Caco-2 (cell line): ENCODE measurements around the gene ATP2B1. TPM values are rescaled to one million over a fixed set of nuclear protein-coding genes. Genes with fewer than 3 reads are reported as not detected.

Source experiments
- BruUV-seq: library from RNA; stranded (reverse); fragments of 400-500 nt; replicated peaks from 2 replicates; lab custom pipeline; 2021; lab: Mats Ljungman, UMichigan
- CTCF ChIA-PET: fragments of 300-600 bp; sonication (Branson Sonifier 250); formaldehyde crosslinking; loops from one replicate; lab custom pipeline; 2022; ENCODE audit warnings: antibody characterized with exemption; lab: Charles Lee
- POLR2A ChIA-PET: fragments of 300-600 bp; sonication (Branson Sonifier 250); formaldehyde crosslinking; loops from one replicate; lab custom pipeline; 2022; ENCODE audit warnings: antibody characterized with exemption; lab: Charles Lee
- DNase-seq, 2 experiments: peaks; one replicate each; pipeline versions ENCODE4 v3.0.0 to v3.0.0-alpha.2; 2020 to 2022
- H3K27me3 ChIP-seq: replicated peaks from 2 replicates; pipeline ENCODE4 v1.6.0; 2011; ENCODE audit warnings: low read length; ENCODE audit not compliant: control insufficient read depth, insufficient read depth
- H3K36me3 ChIP-seq: 2 replicates; pipeline ENCODE4 v1.5.1; 2011; ENCODE audit warnings: low read length; ENCODE audit not compliant: control insufficient read depth, insufficient read depth
- H3K4me1 ChIP-seq: fragments of 250-450 bp; sonication (Bioruptor Pico); 2 replicates; pipeline ENCODE4 v1.5.1; 2020; ENCODE audit warnings: mild to moderate bottlenecking
- H3K4me3 ChIP-seq: 2 replicates; pipeline ENCODE4 v1.5.1; 2011; ENCODE audit warnings: low read depth, mild to moderate bottlenecking, control low read depth, low read length
- H3K9me3 ChIP-seq: fragments of 250-450 bp; sonication (Bioruptor Pico); 2 replicates; pipeline ENCODE4 v1.5.1; 2020; ENCODE audit warnings: mild to moderate bottlenecking, moderate library complexity
- H3K27ac Mint-ChIP-seq: one replicate; pipeline ENCODE4 v1.8.0; 2022; ENCODE audit warnings: mixed read lengths; ENCODE audit not compliant: unreplicated experiment
- H3K27me3 Mint-ChIP-seq: one replicate; pipeline ENCODE4 v1.8.0; 2022; ENCODE audit warnings: mixed read lengths; ENCODE audit not compliant: insufficient read depth, unreplicated experiment
- H3K36me3 Mint-ChIP-seq: one replicate; pipeline ENCODE4 v1.8.0; 2022; ENCODE audit warnings: mild to moderate bottlenecking, mixed read lengths; ENCODE audit not compliant: insufficient read depth, unreplicated experiment
- H3K4me1 Mint-ChIP-seq: one replicate; pipeline ENCODE4 v1.8.0; 2022; ENCODE audit warnings: low read depth, mixed read lengths; ENCODE audit not compliant: unreplicated experiment
- H3K4me3 Mint-ChIP-seq: one replicate; pipeline ENCODE4 v1.8.0; 2022; ENCODE audit warnings: mild to moderate bottlenecking, moderate library complexity, mixed read lengths; ENCODE audit not compliant: unreplicated experiment
- H3K9me3 Mint-ChIP-seq: one replicate; pipeline ENCODE4 v1.8.0; 2022; ENCODE audit warnings: mixed read lengths; ENCODE audit not compliant: unreplicated experiment
- CTCF ChIP-seq, 2 experiments: fragments of 200-600 bp in 1 of 2; IDR thresholded peaks; 1 replicate in 1 of 2; 2 replicates in 1 of 2; pipeline versions ENCODE4 v1.5.1 to v1.8.0; 2011 to 2022; ENCODE audit warnings: antibody characterized with exemption in 1 of 2, control low read depth in 1 of 2, inconsistent platforms in 1 of 2, low read depth in 1 of 2, low read length in 1 of 2, mild to moderate bottlenecking in 1 of 2, moderate library complexity in 1 of 2; ENCODE audit not compliant: insufficient read depth in 1 of 2, severe bottlenecking in 1 of 2, unreplicated experiment in 1 of 2
- intact Hi-C: fragments of 100-400 bp; cut with micrococcal nuclease; formaldehyde crosslinking; loops from one replicate; pipeline ENCODE4 v1.10.0; 2022; ENCODE audit not compliant: unreplicated experiment
- total RNA-seq: library from RNA; stranded (reverse); gene quantifications from 2 replicates; pipeline ENCODE4 v1.2.3, GENCODE V29; 2022

The ATP2B1 gene
- total RNA-seq, 1 experiment from 2014 or later = 107 TPM

- Mint-ChIP-seq H3K27ac (no peak overlapping the region), H3K4me1 (peaks cover 25% of the 10 kb centered on the region), H3K36me3 (peaks cover 6% of the 10 kb centered on the region), H3K9me3 (no peaks in the 10 kb centered on the region), H3K4me3 (no peak overlapping the region), H3K27me3 (no peaks in the 10 kb centered on the region)
- CTCF ChIA-PET = no interaction called here
- H3K36me3 ChIP-seq = no peaks in the 10 kb centered on the region
- intact Hi-C loops = no loop called here
- DNase-seq = no peak
- H3K4me3 ChIP-seq = no peak overlapping the region
- no peak for TF ChIP-seq CTCF (IDR thresholded peaks at IDR 0.05; ENCODE audit: insufficient read depth in 1 of 2, low read depth in 1 of 2, low read length in 1 of 2, severe bottlenecking in 1 of 2, unreplicated experiment in 1 of 2)
- BruUV-seq = no TSS peak
- POLR2A ChIA-PET = no interaction called here
- no peaks in the 10 kb centered on the region for H3K27me3 ChIP-seq
- H3K4me1 ChIP-seq = peaks cover 13% of the 10 kb centered on the region
- no peaks in the 10 kb centered on the region for H3K9me3 ChIP-seq
These were observed 35.0 kb downstream of the ATP2B1 start for GRCh38 chr12:89673603-89674002.

GRCh38 chr12:89672589-89672979 lies 36.1 kb downstream of the ATP2B1 start:
- Mint-ChIP-seq H3K4me3 (no peak overlapping the region), H3K9me3 (peaks cover under 1% of the 10 kb centered on the region), H3K27me3 (no peaks in the 10 kb centered on the region), H3K4me1 (peaks cover 16% of the 10 kb centered on the region), H3K36me3 (peaks cover 6% of the 10 kb centered on the region), H3K27ac (no peak overlapping the region)
- intact Hi-C loops = no loop called here
- BruUV-seq = no TSS peak
- CTCF ChIA-PET = no interaction called here
- Histone ChIP-seq H3K9me3 (no peaks in the 10 kb centered on the region), H3K36me3 (no peaks in the 10 kb centered on the region; the same call in 1 of the 2 replicates), H3K4me3 (no peak overlapping the region), H3K27me3 (no peaks in the 10 kb centered on the region), H3K4me1 (peaks cover 7% of the 10 kb centered on the region; the same call in 1 of the 2 replicates)
- TF ChIP-seq CTCF (IDR thresholded peaks at IDR 0.05; ENCODE audit: insufficient read depth in 1 of 2, low read depth in 1 of 2, low read length in 1 of 2, severe bottlenecking in 1 of 2, unreplicated experiment in 1 of 2) = no peak
- POLR2A ChIA-PET = no interaction called here
- DNase-seq = no peak

GRCh38 chr12:89671469-89671868 lies 37.2 kb downstream of the ATP2B1 start:
- DNase-seq = no peak
- intact Hi-C loops = no loop called here

More at GRCh38 chr12:89671469-89671868, 37.2 kb downstream of the ATP2B1 start:
- POLR2A ChIA-PET = interaction anchor here (0.7 kb wide), 1 partner anchor 179 kb away, joined by 5 read pairs; no protein-coding TSS in a partner anchor
- H3K36me3 Mint-ChIP-seq = peaks cover 6% of the 10 kb centered on the region
- Histone ChIP-seq H3K4me1 (peaks cover 7% of the 10 kb centered on the region; the same call in 1 of the 2 replicates), H3K36me3 (no peaks in the 10 kb centered on the region; the same call in 1 of the 2 replicates), H3K4me3 (no peak overlapping the region), H3K9me3 (no peaks in the 10 kb centered on the region), H3K27me3 (no peaks in the 10 kb centered on the region)
- CTCF ChIA-PET = no interaction called here
- H3K27me3 Mint-ChIP-seq = no peaks in the 10 kb centered on the region
- H3K4me3 Mint-ChIP-seq = no peak overlapping the region
- H3K27ac Mint-ChIP-seq = no peak overlapping the region
- peaks cover 11% of the 10 kb centered on the region for H3K9me3 Mint-ChIP-seq
- peaks cover 26% of the 10 kb centered on the region for H3K4me1 Mint-ChIP-seq
- no peak for TF ChIP-seq CTCF (IDR thresholded peaks at IDR 0.05; ENCODE audit: insufficient read depth in 1 of 2, low read depth in 1 of 2, low read length in 1 of 2, severe bottlenecking in 1 of 2, unreplicated experiment in 1 of 2)
- no TSS peak for BruUV-seq
